Upper lobe of left lung (tissue), 4 donors: ENCODE results near the gene ADSL.

Experiments
- CTCF ChIP-seq, 6 experiments: fragments of 450-650 bp in 4 of 6; fragments of 200-600 bp in 2 of 6; sonication (generic) in 2 of 6; IDR thresholded peaks; one replicate each; pipeline ENCODE4 v1.5.1; 2016 to 2019; ENCODE audit warnings: antibody characterized with exemption in 6 of 6
- EP300 ChIP-seq, 4 donors: sonication (generic); formaldehyde crosslinking; IDR thresholded peaks; one replicate each; pipeline ENCODE4 v1.5.1; 2017; ENCODE audit warnings: antibody characterized with exemption in 4 of 4, control low read depth in 2 of 4
- POLR2A ChIP-seq, 4 donors: fragments of 450-650 bp; IDR thresholded peaks; one replicate each; pipeline ENCODE4 v1.5.1; 2016 to 2017; ENCODE audit warnings: antibody characterized with exemption in 4 of 4, mild to moderate bottlenecking in 2 of 4

- no peak for TF ChIP-seq EP300 (IDR thresholded peaks at IDR 0.05)
- TF ChIP-seq CTCF (IDR thresholded peaks at IDR 0.05) = no peak
- TF ChIP-seq POLR2A (IDR thresholded peaks at IDR 0.05) = no peak
Measured at GRCh38 chr22:40418366-40419201, 72.3 kb downstream of the ADSL start.
